GM18868 (cell line): ENCODE measurements around the gene SCML1.

Experiments
- ATAC-seq: cut with Tn5 transposase; IDR thresholded peaks from one replicate; pipeline ENCODE4 v1.9.1; 2021; ENCODE audit warnings: mild to moderate bottlenecking, moderate library complexity; ENCODE audit not compliant: unreplicated experiment

The SCML1 gene

GRCh38 chrX:17736856-17737709, at the start of gene SCML1:
SCML1 (plus strand) TSS chrX:17737493; CDS start chrX:17744187, 6,694 bp downstream.
- peak; percentile 79 for ATAC-seq

- ATAC-seq = no peak
These were observed 49.6 kb upstream of the SCML1 start for GRCh38 chrX:17687648-17688047.

GRCh38 chrX:17689971-17690409, 47.3 kb upstream of the SCML1 start:
- ATAC-seq = no peak

GRCh38 chrX:17692709-17693346, 44.5 kb upstream of the SCML1 start:
- no peak for ATAC-seq

- no peak for ATAC-seq
These were observed 40.1 kb upstream of the SCML1 start for GRCh38 chrX:17697191-17697590.

- ATAC-seq = no peak
These were observed 36.3 kb upstream of the SCML1 start for GRCh38 chrX:17700976-17701375.

- no peak for ATAC-seq
These were observed 34.1 kb upstream of the SCML1 start for GRCh38 chrX:17703201-17703600.

- no peak for ATAC-seq
These were observed 32.1 kb upstream of the SCML1 start for GRCh38 chrX:17705211-17705610.

- no peak for ATAC-seq
These were observed 30.6 kb upstream of the SCML1 start for GRCh38 chrX:17706676-17707075.

GRCh38 chrX:17707731-17708130, 29.6 kb upstream of the SCML1 start:
- no peak for ATAC-seq

GRCh38 chrX:17710871-17711301, 26.4 kb upstream of the SCML1 start:
- no peak for ATAC-seq

GRCh38 chrX:17713288-17713687, 24.0 kb upstream of the SCML1 start:
- ATAC-seq = no peak

GRCh38 chrX:17718649-17719165, 18.6 kb upstream of the SCML1 start:
- no peak for ATAC-seq

- no peak for ATAC-seq
These were observed 17.6 kb upstream of the SCML1 start for GRCh38 chrX:17719711-17720110.

- no peak for ATAC-seq
These were observed 15.6 kb upstream of the SCML1 start for GRCh38 chrX:17721715-17722114.

- no peak for ATAC-seq
These were observed 12.1 kb upstream of the SCML1 start for GRCh38 chrX:17725181-17725580.

GRCh38 chrX:17732138-17732783, 5.0 kb upstream of the SCML1 start:
- ATAC-seq = no peak

- ATAC-seq = no peak
These were observed 1.9 kb upstream of the SCML1 start for GRCh38 chrX:17735406-17735805.

GRCh38 chrX:17736478-17736855, 826 bp upstream of the SCML1 start:
- ATAC-seq = no peak

GRCh38 chrX:17737710-17737985, 355 bp downstream of the SCML1 start:
- no peak for ATAC-seq

GRCh38 chrX:17737986-17738713, 857 bp downstream of the SCML1 start:
- no peak for ATAC-seq
